NCI-H1417 treated with DMSO at 0.1 percent for 48 hours (cell line): ENCODE data around the gene SLC25A19.

Experiments
- DNase-seq: peaks from one replicate; lab custom pipeline; 2025; lab: John Stamatoyannopoulos, UW

The SLC25A19 gene

GRCh38 chr17:75241502-75241901 is 47.7 kb downstream of the SLC25A19 start:
- DNase-seq = no peak

- DNase-seq = no peak
Measured at GRCh38 chr17:75241143-75241430, 48.1 kb downstream of the SLC25A19 start.

GRCh38 chr17:75240394-75241142 is 48.7 kb downstream of the SLC25A19 start:
- no peak for DNase-seq

GRCh38 chr17:75239778-75240393 is 49.3 kb downstream of the SLC25A19 start:
- DNase-seq = no peak

GRCh38 chr17:75239214-75239613 is 50.0 kb downstream of the SLC25A19 start:
- no peak for DNase-seq

GRCh38 chr17:75238684-75239191 is 50.5 kb downstream of the SLC25A19 start:
- no peak for DNase-seq

GRCh38 chr17:75238020-75238580 is 51.1 kb downstream of the SLC25A19 start:
- no peak for DNase-seq

- no peak for DNase-seq
Measured at GRCh38 chr17:75237100-75238014, 51.9 kb downstream of the SLC25A19 start.

GRCh38 chr17:75232786-75233185 is 56.4 kb downstream of the SLC25A19 start:
- no peak for DNase-seq

- DNase-seq = no peak
Measured at GRCh38 chr17:75231741-75232464, 57.3 kb downstream of the SLC25A19 start.

- DNase-seq = no peak
Measured at GRCh38 chr17:75231071-75231470, 58.2 kb downstream of the SLC25A19 start.

- no peak for DNase-seq
Measured at GRCh38 chr17:75228847-75229246, 60.4 kb downstream of the SLC25A19 start.

- no peak for DNase-seq
Measured at GRCh38 chr17:75228305-75228704, 60.9 kb downstream of the SLC25A19 start.

GRCh38 chr17:75227729-75228128 is 61.5 kb downstream of the SLC25A19 start:
- no peak for DNase-seq

- no peak for DNase-seq
Measured at GRCh38 chr17:75225016-75225415, 64.2 kb downstream of the SLC25A19 start.
